ENCODE measurements around the gene MRPL2. TPM values are rescaled to one million over a fixed set of nuclear protein-coding genes. Genes with fewer than 3 reads are reported as not detected.
"Not testable (repeated sequence)": the region's sequence is repeated elsewhere in the genome, so short reads cannot be mapped to it uniquely, and the experiment has no call there.

MRPL2 gene
- total RNA-seq, 1 donor from 2014 or later: 47.4 TPM

DNA sequence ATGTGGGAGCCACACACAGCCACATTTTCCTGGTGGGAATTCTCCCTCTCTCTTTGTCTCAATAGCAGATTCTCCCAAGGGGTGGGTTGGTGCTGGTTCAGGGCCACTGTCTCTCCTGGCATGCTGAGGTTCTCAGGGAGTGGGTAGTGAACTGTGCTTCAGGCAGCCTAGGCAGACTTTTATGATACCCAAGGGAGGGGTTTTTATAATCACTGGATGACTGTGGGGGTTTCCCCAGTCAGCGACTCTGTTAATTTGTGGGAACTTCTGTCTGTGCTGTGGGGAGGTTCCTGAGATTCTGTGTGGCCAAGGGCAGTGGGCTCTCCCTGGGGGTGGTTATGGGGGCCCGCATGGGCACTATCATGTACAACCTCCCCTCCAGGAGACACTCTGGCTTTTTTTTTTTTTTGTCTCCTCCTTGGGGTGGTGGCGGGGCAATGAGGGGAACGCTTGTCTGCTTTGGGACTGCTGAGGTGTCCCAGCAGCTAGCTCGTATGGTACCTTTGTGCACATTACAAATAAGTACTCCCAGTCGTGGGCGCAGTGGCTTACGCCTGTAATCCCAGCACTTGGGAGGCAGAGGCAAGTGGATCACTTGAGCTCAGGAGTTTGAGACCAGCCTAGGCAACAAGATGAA lies 26.9 kb upstream of the MRPL2 start:
- no peak overlapping the region for H2AFZ ChIP-seq (ENCODE audit: low read depth, low read length)
- peak overlapping the region; percentile 53 for H3K27ac Mint-ChIP-seq (ENCODE audit: unreplicated experiment)
- peaks cover 67% of the 10 kb centered on the region for H3K4me1 Mint-ChIP-seq (ENCODE audit: low read depth, unreplicated experiment)

DNA sequence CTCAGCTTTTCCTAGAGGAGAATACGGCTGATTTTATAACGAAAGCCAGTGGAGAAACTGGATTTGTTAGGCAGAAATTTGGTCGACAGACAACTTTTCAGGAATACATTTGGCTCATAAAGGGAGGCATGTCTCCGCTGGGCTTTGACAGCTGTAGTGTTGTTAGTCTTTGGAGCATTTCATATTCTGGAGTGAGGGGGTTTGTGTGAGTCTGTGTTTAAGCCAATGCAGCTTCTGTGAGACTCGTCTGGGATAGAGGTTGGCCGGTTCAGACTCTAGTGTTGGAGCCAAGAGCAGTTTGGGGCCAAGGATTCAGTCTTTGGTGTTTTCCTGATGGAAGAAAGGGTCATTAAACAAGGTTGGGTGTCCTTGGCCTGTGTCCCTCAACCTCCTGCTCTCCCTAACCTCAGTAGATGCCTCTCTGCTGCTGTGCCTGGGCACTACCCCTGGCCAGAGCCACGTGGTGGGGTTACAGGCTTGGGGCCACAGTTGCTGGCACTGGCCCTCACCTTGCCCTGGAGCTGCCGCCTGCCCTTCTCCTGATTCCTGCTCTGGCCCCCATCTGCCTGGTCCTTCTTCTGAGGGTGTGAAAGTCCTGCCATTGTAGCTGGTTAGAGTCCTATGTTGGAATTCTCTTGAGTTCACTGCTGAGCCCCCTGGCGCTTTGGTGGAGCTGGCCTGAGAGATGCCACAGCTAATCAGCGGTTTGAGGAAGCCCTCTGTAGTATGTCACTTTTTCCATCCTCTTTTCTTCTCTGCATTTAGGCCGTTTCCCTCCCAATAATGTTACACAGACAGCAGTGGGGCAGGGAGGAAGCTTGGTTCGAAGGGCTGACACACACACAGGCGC lies 23.8 kb upstream of the MRPL2 start:
- Histone ChIP-seq H3K4me3 (ENCODE audit: insufficient read depth, low read depth, low read length) (no peak overlapping the region), H3K27me3 (ENCODE audit: insufficient read depth, low read length) (no peaks in the 10 kb centered on the region), H4K20me1 (ENCODE audit: insufficient read depth, low read length) (peaks cover 83% of the 10 kb centered on the region), H3K79me2 (ENCODE audit: insufficient read depth, low read length) (peaks cover 99% of the 10 kb centered on the region), H3K9ac (ENCODE audit: low read length) (no peak overlapping the region), H3K4me2 (ENCODE audit: low read length) (no peak overlapping the region), H2AFZ (ENCODE audit: low read depth, low read length) (no peak overlapping the region), H3K27ac (ENCODE audit: low read depth, low read length) (no peak overlapping the region), H3K36me3 (ENCODE audit: insufficient read depth, low read length) (no peaks in the 10 kb centered on the region), H3K9me3 (ENCODE audit: insufficient read depth, low read depth, low read length) (no peaks in the 10 kb centered on the region), H3K4me1 (ENCODE audit: insufficient read depth, low read length) (peaks cover 15% of the 10 kb centered on the region)
- H3K4me1 Mint-ChIP-seq (ENCODE audit: low read depth, unreplicated experiment): peaks cover 56% of the 10 kb centered on the region
- H3K36me3 Mint-ChIP-seq (ENCODE audit: low read depth, unreplicated experiment): peaks cover 16% of the 10 kb centered on the region
- DNase-seq (ENCODE audit: low read depth): no peak
- H3K9me3 Mint-ChIP-seq (ENCODE audit: unreplicated experiment): no peaks in the 10 kb centered on the region
- peak overlapping the region; percentile 31 for H3K4me3 Mint-ChIP-seq (ENCODE audit: unreplicated experiment)
- TF ChIP-seq EZH2 (IDR thresholded peaks at IDR 0.05; ENCODE audit: insufficient read depth, low read length): no peak
- TF ChIP-seq, protein P1, sequence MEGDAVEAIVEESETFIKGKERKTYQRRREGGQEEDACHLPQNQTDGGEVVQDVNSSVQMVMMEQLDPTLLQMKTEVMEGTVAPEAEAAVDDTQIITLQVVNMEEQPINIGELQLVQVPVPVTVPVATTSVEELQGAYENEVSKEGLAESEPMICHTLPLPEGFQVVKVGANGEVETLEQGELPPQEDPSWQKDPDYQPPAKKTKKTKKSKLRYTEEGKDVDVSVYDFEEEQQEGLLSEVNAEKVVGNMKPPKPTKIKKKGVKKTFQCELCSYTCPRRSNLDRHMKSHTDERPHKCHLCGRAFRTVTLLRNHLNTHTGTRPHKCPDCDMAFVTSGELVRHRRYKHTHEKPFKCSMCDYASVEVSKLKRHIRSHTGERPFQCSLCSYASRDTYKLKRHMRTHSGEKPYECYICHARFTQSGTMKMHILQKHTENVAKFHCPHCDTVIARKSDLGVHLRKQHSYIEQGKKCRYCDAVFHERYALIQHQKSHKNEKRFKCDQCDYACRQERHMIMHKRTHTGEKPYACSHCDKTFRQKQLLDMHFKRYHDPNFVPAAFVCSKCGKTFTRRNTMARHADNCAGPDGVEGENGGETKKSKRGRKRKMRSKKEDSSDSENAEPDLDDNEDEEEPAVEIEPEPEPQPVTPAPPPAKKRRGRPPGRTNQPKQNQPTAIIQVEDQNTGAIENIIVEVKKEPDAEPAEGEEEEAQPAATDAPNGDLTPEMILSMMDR (IDR thresholded peaks at IDR 0.05; ENCODE audit: insufficient read depth, low read depth, low read length): no peak
- no peaks in the 10 kb centered on the region for H3K27me3 Mint-ChIP-seq (ENCODE audit: low read depth, unreplicated experiment)
- no peak for FAIRE-seq
- peak overlapping the region; percentile 5 for H3K27ac Mint-ChIP-seq (ENCODE audit: unreplicated experiment)

More for the DNA sequence above, 26.9 kb upstream of the MRPL2 start:
- no peak for TF ChIP-seq EZH2 (IDR thresholded peaks at IDR 0.05; ENCODE audit: insufficient read depth, low read length)
- Mint-ChIP-seq H3K9me3 (ENCODE audit: unreplicated experiment) (no peaks in the 10 kb centered on the region), H3K27me3 (ENCODE audit: low read depth, unreplicated experiment) (no peaks in the 10 kb centered on the region), H3K4me3 (ENCODE audit: unreplicated experiment) (no peak overlapping the region), H3K36me3 (ENCODE audit: low read depth, unreplicated experiment) (peaks cover 10% of the 10 kb centered on the region)
- peaks cover 99% of the 10 kb centered on the region for H3K79me2 ChIP-seq (ENCODE audit: insufficient read depth, low read length)
- H3K36me3 ChIP-seq (ENCODE audit: insufficient read depth, low read length): no peaks in the 10 kb centered on the region
- H3K27ac ChIP-seq (ENCODE audit: low read depth, low read length): no peak overlapping the region
- DNase-seq (ENCODE audit: low read depth) (no peak), FAIRE-seq (no peak)
- no peak overlapping the region for H3K9ac ChIP-seq (ENCODE audit: low read length)
- peaks cover 29% of the 10 kb centered on the region for H3K4me1 ChIP-seq (ENCODE audit: insufficient read depth, low read length)
- no peak overlapping the region for H3K4me2 ChIP-seq (ENCODE audit: low read length)
- no peaks in the 10 kb centered on the region for H3K27me3 ChIP-seq (ENCODE audit: insufficient read depth, low read length)
- no peak overlapping the region for H3K4me3 ChIP-seq (ENCODE audit: insufficient read depth, low read depth, low read length)
- peaks cover 93% of the 10 kb centered on the region for H4K20me1 ChIP-seq (ENCODE audit: insufficient read depth, low read length)
- H3K9me3 ChIP-seq (ENCODE audit: insufficient read depth, low read depth, low read length): no peaks in the 10 kb centered on the region

DNA sequence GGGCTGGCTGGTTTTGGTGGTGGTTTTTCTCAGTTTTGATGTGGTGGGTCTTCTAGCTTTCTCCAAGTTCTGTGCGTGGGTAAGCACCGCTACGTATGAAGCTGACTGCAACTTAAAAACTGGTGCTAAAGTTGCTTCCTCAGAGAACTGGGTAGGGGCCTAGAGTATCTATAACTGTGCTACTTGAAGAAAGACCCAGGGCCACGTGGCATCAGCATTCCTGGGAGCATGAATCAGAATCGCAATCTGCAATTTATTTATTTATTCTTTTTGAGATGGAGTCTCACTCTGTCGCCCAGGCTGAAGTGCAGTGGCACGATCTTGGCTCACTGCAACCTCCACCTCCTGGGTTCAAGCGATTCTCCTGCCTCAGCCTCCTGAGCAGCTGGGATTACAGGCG lies 22.7 kb upstream of the MRPL2 start:
- not testable (repeated sequence) for H2AFZ ChIP-seq (ENCODE audit: low read depth, low read length); H3K9me3 ChIP-seq (ENCODE audit: insufficient read depth, low read depth, low read length); H3K27ac Mint-ChIP-seq (ENCODE audit: unreplicated experiment); H3K36me3 ChIP-seq (ENCODE audit: insufficient read depth, low read length); FAIRE-seq; H3K27me3 Mint-ChIP-seq (ENCODE audit: low read depth, unreplicated experiment); H3K27me3 ChIP-seq (ENCODE audit: insufficient read depth, low read length); H3K4me3 ChIP-seq (ENCODE audit: insufficient read depth, low read depth, low read length); H3K9me3 Mint-ChIP-seq (ENCODE audit: unreplicated experiment)
- Histone ChIP-seq H3K4me1 (ENCODE audit: insufficient read depth, low read length) (peaks cover 23% of the 10 kb centered on the region), H3K79me2 (ENCODE audit: insufficient read depth, low read length) (peaks cover 99% of the 10 kb centered on the region), H3K27ac (ENCODE audit: low read depth, low read length) (peak overlapping the region; percentile 3), H3K4me2 (ENCODE audit: low read length) (peak overlapping the region; percentile 28), H3K9ac (ENCODE audit: low read length) (peak overlapping the region; percentile 26), H4K20me1 (ENCODE audit: insufficient read depth, low read length) (peaks cover 82% of the 10 kb centered on the region)
- peaks cover 46% of the 10 kb centered on the region for H3K4me1 Mint-ChIP-seq (ENCODE audit: low read depth, unreplicated experiment)
- DNase-seq (ENCODE audit: low read depth): peak; percentile 43
- H3K4me3 Mint-ChIP-seq (ENCODE audit: unreplicated experiment): peak overlapping the region; percentile 60
- peaks cover 14% of the 10 kb centered on the region for H3K36me3 Mint-ChIP-seq (ENCODE audit: low read depth, unreplicated experiment)
